HepG2 (cell line): Measurements from ENCODE around the gene MIDN. TPM values are rescaled to one million over a fixed set of nuclear protein-coding genes. Genes with fewer than 3 reads are reported as not detected.

Experiments
- AGO2 ChIP-seq: fragments of 200-400 bp; formaldehyde crosslinking; optimal IDR thresholded peaks from 2 replicates; pipeline ENCODE3; 2017; ENCODE audit warnings: mild to moderate bottlenecking, low read depth, low read length, moderate library complexity
- ATF2 ChIP-seq: sonication (generic); formaldehyde crosslinking; IDR thresholded peaks from 2 replicates; pipeline ENCODE4 v1.4.0; 2020; ENCODE audit warnings: missing genetic modification reagents
- BHLHE40 ChIP-seq: IDR thresholded peaks from 2 replicates; pipeline ENCODE4 v1.6.1; 2011; ENCODE audit warnings: low read length, improper control_type of control experiment
- CREB1 ChIP-seq, 2 experiments: fragments of 450-650 bp in 1 of 2; IDR thresholded peaks; 2 replicates each; pipeline ENCODE4 v1.6.1; 2016 to 2017; ENCODE audit warnings: control low read depth in 1 of 2, mild to moderate bottlenecking in 1 of 2, missing compliant biosample characterization in 1 of 2, missing genetic modification characterization in 1 of 2
- EED ChIP-seq: sonication (generic); formaldehyde crosslinking; IDR thresholded peaks from 2 replicates; pipeline ENCODE4 v1.5.0; 2020; ENCODE audit warnings: mild to moderate bottlenecking, missing genetic modification reagents
- HNRNPL ChIP-seq: fragments of 200-400 bp; formaldehyde crosslinking; IDR thresholded peaks from 2 replicates; pipeline ENCODE4 v1.6.1; 2017; ENCODE audit warnings: mild to moderate bottlenecking, low read depth, low read length
- JUN ChIP-seq: sonication (generic); formaldehyde crosslinking; IDR thresholded peaks from 2 replicates; pipeline ENCODE4 v1.4.0; 2020; ENCODE audit warnings: mild to moderate bottlenecking, missing genetic modification reagents
- KDM2A ChIP-seq: sonication (generic); formaldehyde crosslinking; IDR thresholded peaks from 2 replicates; pipeline ENCODE4 v1.4.0; 2020; ENCODE audit warnings: low read depth, missing genetic modification reagents, borderline replicate concordance
- MXI1 ChIP-seq: IDR thresholded peaks from 3 replicates; pipeline ENCODE4 v1.6.1; 2012; ENCODE audit warnings: low read depth, low read length, inconsistent platforms, borderline replicate concordance
- NR2C2 ChIP-seq: sonication (generic); formaldehyde crosslinking; IDR thresholded peaks from 2 replicates; pipeline ENCODE4 v1.4.0; 2020; ENCODE audit warnings: missing genetic modification reagents, mild to moderate bottlenecking, moderate library complexity, borderline replicate concordance
- RBFOX2 ChIP-seq: fragments of 200-400 bp; formaldehyde crosslinking; IDR thresholded peaks from 2 replicates; pipeline ENCODE4 v1.6.1; 2017; ENCODE audit warnings: low read depth, mild to moderate bottlenecking, low read length
- STAG1 ChIP-seq: sonication (generic); formaldehyde crosslinking; IDR thresholded peaks from 2 replicates; pipeline ENCODE4 v1.4.0; 2020; ENCODE audit warnings: missing genetic modification reagents
- THAP11 ChIP-seq: IDR thresholded peaks from 2 replicates; pipeline ENCODE4 v1.6.1; 2016; ENCODE audit warnings: missing biosample characterization, missing genetic modification reagents
- UBTF ChIP-seq: sonication (generic); formaldehyde crosslinking; IDR thresholded peaks from 2 replicates; pipeline ENCODE4 v1.4.0; 2020; ENCODE audit warnings: mild to moderate bottlenecking, missing genetic modification reagents
- ZBTB7B ChIP-seq: sonication (generic); formaldehyde crosslinking; IDR thresholded peaks from 2 replicates; pipeline ENCODE4 v1.4.0; 2020; ENCODE audit warnings: missing genetic modification reagents
- ZFAT ChIP-seq: sonication (generic); formaldehyde crosslinking; conservative IDR thresholded peaks from 2 replicates; pipeline ENCODE4 v1.8.1; 2023; ENCODE audit warnings: missing genetic modification reagents, inconsistent platforms
- ZHX1 ChIP-seq: sonication (generic); formaldehyde crosslinking; IDR thresholded peaks from 2 replicates; pipeline ENCODE4 v1.8.1; 2022; ENCODE audit warnings: low read depth, mild to moderate bottlenecking, missing genetic modification reagents
- ZNF567 ChIP-seq: sonication (generic); formaldehyde crosslinking; IDR thresholded peaks from 2 replicates; pipeline ENCODE4 v1.8.1; 2023; ENCODE audit warnings: mild to moderate bottlenecking, missing genetic modification reagents, borderline replicate concordance
- ZNF710 ChIP-seq: sonication (generic); formaldehyde crosslinking; IDR thresholded peaks from 2 replicates; pipeline ENCODE4 v1.5.0; 2020; ENCODE audit warnings: mild to moderate bottlenecking, missing genetic modification reagents, borderline replicate concordance
- polyA plus RNA-seq, 8 experiments: library from polyadenylated mRNA; depleted of rRNA in 3 of 8; stranded (reverse) in 7 of 8; unstranded in 1 of 8; fragments of >200 nt; fragmentation: Illumina TruSeq in 4 of 8; extraction: Trizol in 4 of 8; gene quantifications; 2 replicates each; pipeline versions ENCODE4 v1.2.1 to v1.2.3, GENCODE V29; 2011 to 2016; ENCODE audit warnings: low read depth in 4 of 8, missing spikeins in 1 of 8, mixed read lengths in 1 of 8; ENCODE audit not compliant: insufficient read depth in 1 of 8
- total RNA-seq, 5 experiments: library from RNA; depleted of rRNA; stranded (reverse); fragments of >200 nt; fragmentation: Illumina TruSeq; extraction: Trizol; gene quantifications; 2 replicates each; pipeline ENCODE4 v1.2.3, GENCODE V29; 2016; ENCODE audit warnings: low read depth in 1 of 5

The MIDN gene
- total and polyA plus RNA-seq, 2 of the 13 experiments (the other 11 are each of a cell fraction or from before 2014, with no cell fraction given) = 8.4 to 18.0 TPM

GRCh38 chr19:1239796-1240737, 8.3 kb upstream of the MIDN start (continued):
- TF ChIP-seq ZNF710 (CRISPR knock-in tag) (0 out of 2 replicates have a peak, but pooled peaks have one; percentile 8), EED (CRISPR knock-in tag) (no peak), HNRNPL (0 out of 2 replicates have a peak, but pooled peaks have one; percentile 29), ZHX1 (peak; percentile 97), BHLHE40 (peak; percentile 64), RBFOX2 (peak; percentile 67), STAG1 (peak; percentile 70), THAP11 (CRISPR knock-in tag) (peak; percentile 83), ZBTB7B (CRISPR knock-in tag) (peak; percentile 30; the same call in 1 of the 2 replicates), NR2C2 (peak; percentile 64; the same call in 1 of the 2 replicates), ZNF567 (CRISPR knock-in tag) (0 out of 2 replicates have a peak, but pooled peaks have one; percentile 40), JUN (CRISPR knock-in tag) (peak; percentile 70; the same call in 1 of the 2 replicates), ATF2 (CRISPR knock-in tag) (peak; percentile 91), AGO2 (peak; percentile 58), KDM2A (peak; percentile 11; the same call in 1 of the 2 replicates), UBTF (CRISPR knock-in tag) (peak; percentile 40; the same call in 1 of the 2 replicates), CREB1 (IDR thresholded peaks at IDR 0.05) (peak; percentile 99), CREB1 (CRISPR knock-in tag; IDR thresholded peaks at IDR 0.05) (no peak), MXI1 (peak; percentile 92), ZFAT (no peak)
